ENCODE data around the gene WDPCP.

GRCh38 chr2:63580651-63581297 lies 7.5 kb downstream of the WDPCP start:
- TF ChIP-seq CTCF (IDR thresholded peaks at IDR 0.05) (no peak), POLR2A (IDR thresholded peaks at IDR 0.05) (no peak), POLR2AphosphoS5 (IDR thresholded peaks at IDR 0.05) (no peak)
